ENCODE data around the gene TLE3.

TLE3 gene

GRCh38 chr15:70097321-70098152, at the start of gene TLE3:
Gene TLE3 (minus strand): TSS chr15:70097917. CDS start chr15:70096798, 1,119 bp downstream.
- Histone ChIP-seq H3K27me3 (ENCODE audit: control insufficient read depth, insufficient read depth, low read length) (peaks cover 30% of the 10 kb centered on the region), H3K9ac (ENCODE audit: low read length) (peak within 1 kb of the TSS; percentile 95), H3K27ac (ENCODE audit: low read length) (peak within 1 kb of the TSS; percentile 53), H3K9me3 (ENCODE audit: control insufficient read depth, low read depth, low read length) (no peaks in the 10 kb centered on the region), H3K36me3 (ENCODE audit: control insufficient read depth, low read depth, low read length) (peaks cover 16% of the 10 kb centered on the region), H3K4me3 (ENCODE audit: low read length) (peak within 1 kb of the TSS; percentile 90), H3K4me1 (ENCODE audit: control insufficient read depth, low read depth, low read length) (peaks cover 41% of the 10 kb centered on the region)

GRCh38 chr15:70147178-70147760, 49.6 kb upstream of the TLE3 start:
- H3K4me1 ChIP-seq (ENCODE audit: control insufficient read depth, low read depth, low read length): peaks cover 15% of the 10 kb centered on the region
- H3K9me3 ChIP-seq (ENCODE audit: control insufficient read depth, low read depth, low read length): no peaks in the 10 kb centered on the region
- H3K36me3 ChIP-seq (ENCODE audit: control insufficient read depth, low read depth, low read length): no peaks in the 10 kb centered on the region
- H3K4me3 ChIP-seq (ENCODE audit: low read length): no peak overlapping the region
- no peak overlapping the region for H3K9ac ChIP-seq (ENCODE audit: low read length)
- no peak overlapping the region for H3K27ac ChIP-seq (ENCODE audit: low read length)
- no peaks in the 10 kb centered on the region for H3K27me3 ChIP-seq (ENCODE audit: control insufficient read depth, insufficient read depth, low read length)

GRCh38 chr15:70146771-70147170, 49.1 kb upstream of the TLE3 start:
- Histone ChIP-seq H3K4me3 (ENCODE audit: low read length) (no peak overlapping the region), H3K27me3 (ENCODE audit: control insufficient read depth, insufficient read depth, low read length) (peaks cover 2% of the 10 kb centered on the region), H3K36me3 (ENCODE audit: control insufficient read depth, low read depth, low read length) (no peaks in the 10 kb centered on the region), H3K27ac (ENCODE audit: low read length) (no peak overlapping the region), H3K9ac (ENCODE audit: low read length) (no peak overlapping the region), H3K4me1 (ENCODE audit: control insufficient read depth, low read depth, low read length) (peaks cover 20% of the 10 kb centered on the region), H3K9me3 (ENCODE audit: control insufficient read depth, low read depth, low read length) (no peaks in the 10 kb centered on the region)

GRCh38 chr15:70146162-70146561, 48.4 kb upstream of the TLE3 start:
- H3K27me3 ChIP-seq (ENCODE audit: control insufficient read depth, insufficient read depth, low read length): peaks cover 6% of the 10 kb centered on the region
- no peak overlapping the region for H3K9ac ChIP-seq (ENCODE audit: low read length)
- H3K9me3 ChIP-seq (ENCODE audit: control insufficient read depth, low read depth, low read length): no peaks in the 10 kb centered on the region
- H3K27ac ChIP-seq (ENCODE audit: low read length): no peak overlapping the region
- peaks cover 26% of the 10 kb centered on the region for H3K4me1 ChIP-seq (ENCODE audit: control insufficient read depth, low read depth, low read length)
- H3K36me3 ChIP-seq (ENCODE audit: control insufficient read depth, low read depth, low read length): no peaks in the 10 kb centered on the region
- H3K4me3 ChIP-seq (ENCODE audit: low read length): no peak overlapping the region

- Histone ChIP-seq H3K9me3 (ENCODE audit: control insufficient read depth, low read depth, low read length) (no peaks in the 10 kb centered on the region), H3K4me1 (ENCODE audit: control insufficient read depth, low read depth, low read length) (peaks cover 30% of the 10 kb centered on the region), H3K27me3 (ENCODE audit: control insufficient read depth, insufficient read depth, low read length) (peaks cover 6% of the 10 kb centered on the region), H3K9ac (ENCODE audit: low read length) (no peak overlapping the region), H3K36me3 (ENCODE audit: control insufficient read depth, low read depth, low read length) (no peaks in the 10 kb centered on the region), H3K27ac (ENCODE audit: low read length) (no peak overlapping the region), H3K4me3 (ENCODE audit: low read length) (no peak overlapping the region)
Measured at GRCh38 chr15:70145261-70145660, 47.5 kb upstream of the TLE3 start.

GRCh38 chr15:70142322-70143191, 44.8 kb upstream of the TLE3 start:
- H3K9me3 ChIP-seq (ENCODE audit: control insufficient read depth, low read depth, low read length): no peaks in the 10 kb centered on the region
- H3K4me1 ChIP-seq (ENCODE audit: control insufficient read depth, low read depth, low read length): peaks cover 44% of the 10 kb centered on the region
- H3K27me3 ChIP-seq (ENCODE audit: control insufficient read depth, insufficient read depth, low read length): peaks cover 15% of the 10 kb centered on the region
- no peak overlapping the region for H3K4me3 ChIP-seq (ENCODE audit: low read length)
- H3K9ac ChIP-seq (ENCODE audit: low read length): no peak overlapping the region
- no peak overlapping the region for H3K27ac ChIP-seq (ENCODE audit: low read length)
- H3K36me3 ChIP-seq (ENCODE audit: control insufficient read depth, low read depth, low read length): no peaks in the 10 kb centered on the region

- Histone ChIP-seq H3K4me3 (ENCODE audit: low read length) (no peak overlapping the region), H3K4me1 (ENCODE audit: control insufficient read depth, low read depth, low read length) (peaks cover 40% of the 10 kb centered on the region), H3K9ac (ENCODE audit: low read length) (no peak overlapping the region), H3K27me3 (ENCODE audit: control insufficient read depth, insufficient read depth, low read length) (peaks cover 15% of the 10 kb centered on the region), H3K36me3 (ENCODE audit: control insufficient read depth, low read depth, low read length) (no peaks in the 10 kb centered on the region), H3K27ac (ENCODE audit: low read length) (no peak overlapping the region), H3K9me3 (ENCODE audit: control insufficient read depth, low read depth, low read length) (no peaks in the 10 kb centered on the region)
Measured at GRCh38 chr15:70142072-70142321, 44.3 kb upstream of the TLE3 start.

GRCh38 chr15:70141376-70142071, 43.8 kb upstream of the TLE3 start:
- no peaks in the 10 kb centered on the region for H3K36me3 ChIP-seq (ENCODE audit: control insufficient read depth, low read depth, low read length)
- H3K4me1 ChIP-seq (ENCODE audit: control insufficient read depth, low read depth, low read length): peaks cover 40% of the 10 kb centered on the region
- H3K27ac ChIP-seq (ENCODE audit: low read length): no peak overlapping the region
- H3K9ac ChIP-seq (ENCODE audit: low read length): no peak overlapping the region
- H3K27me3 ChIP-seq (ENCODE audit: control insufficient read depth, insufficient read depth, low read length): peaks cover 15% of the 10 kb centered on the region
- H3K9me3 ChIP-seq (ENCODE audit: control insufficient read depth, low read depth, low read length): no peaks in the 10 kb centered on the region
- no peak overlapping the region for H3K4me3 ChIP-seq (ENCODE audit: low read length)

- Histone ChIP-seq H3K9ac (ENCODE audit: low read length) (peak overlapping the region; percentile 33), H3K27me3 (ENCODE audit: control insufficient read depth, insufficient read depth, low read length) (peaks cover 15% of the 10 kb centered on the region), H3K27ac (ENCODE audit: low read length) (peak overlapping the region; percentile 65), H3K4me3 (ENCODE audit: low read length) (peak overlapping the region; percentile 25), H3K36me3 (ENCODE audit: control insufficient read depth, low read depth, low read length) (no peaks in the 10 kb centered on the region), H3K9me3 (ENCODE audit: control insufficient read depth, low read depth, low read length) (no peaks in the 10 kb centered on the region), H3K4me1 (ENCODE audit: control insufficient read depth, low read depth, low read length) (peaks cover 40% of the 10 kb centered on the region)
Measured at GRCh38 chr15:70140543-70141375, 43.0 kb upstream of the TLE3 start.

GRCh38 chr15:70140025-70140542, 42.4 kb upstream of the TLE3 start:
- no peaks in the 10 kb centered on the region for H3K9me3 ChIP-seq (ENCODE audit: control insufficient read depth, low read depth, low read length)
- peak overlapping the region; percentile 33 for H3K9ac ChIP-seq (ENCODE audit: low read length)
- H3K27me3 ChIP-seq (ENCODE audit: control insufficient read depth, insufficient read depth, low read length): peaks cover 15% of the 10 kb centered on the region
- H3K36me3 ChIP-seq (ENCODE audit: control insufficient read depth, low read depth, low read length): no peaks in the 10 kb centered on the region
- H3K27ac ChIP-seq (ENCODE audit: low read length): peak overlapping the region; percentile 65
- H3K4me3 ChIP-seq (ENCODE audit: low read length): peak overlapping the region; percentile 25
- H3K4me1 ChIP-seq (ENCODE audit: control insufficient read depth, low read depth, low read length): peaks cover 36% of the 10 kb centered on the region

Data from iPS-18a (cell line).